ENCODE results near the gene EED.

EED gene

GRCh38 chr11:86314636-86315035 lies 70.1 kb downstream of the EED start:
- H3K4me3 ChIP-seq (ENCODE audit: low read depth, low read length) = no peak overlapping the region
- TF ChIP-seq CTCF (IDR thresholded peaks at IDR 0.05; ENCODE audit: low read depth, low read length) = no peak

Data from WI38 (cell line).